K562 (cell line): Measurements from ENCODE around the gene MRNIP. TPM values are rescaled to one million over a fixed set of nuclear protein-coding genes. Genes with fewer than 3 reads are reported as not detected.

ENCODE experiments used
- ATAC-seq: fragments of 200-7000 bp; cut with Tn5 transposase; 3 replicates; pipeline ENCODE4 v1.9.1; 2020; ENCODE audit warnings: moderate library complexity
- BruUV-seq: library from RNA; stranded (reverse); fragments of 400-500 nt; replicated peaks from 2 replicates; lab custom pipeline; 2021; lab: Mats Ljungman, UMichigan
- CTCF ChIA-PET: fragments of 300-600 bp; formaldehyde crosslinking; extraction: SDS; loops from one replicate; lab custom pipeline; 2021; ENCODE audit warnings: low intra/inter-chr PET ratio; lab: Yijun Ruan, JAX
- POLR2A ChIA-PET: fragments of 300-600, 350-650 bp; sonication (Branson Sonifier 250); formaldehyde crosslinking; extraction: SDS; loops from one replicate; lab custom pipeline; 2021; ENCODE audit warnings: antibody characterized with exemption, inconsistent platforms; lab: Yijun Ruan, JAX
- DNase-seq, 4 experiments: peaks; one replicate each; pipeline versions ENCODE4 v3.0.0 to v3.0.0-alpha.2; 2011 to 2018; ENCODE audit warnings: low spot score in 3 of 4, mixed read lengths in 3 of 4; ENCODE audit errors: extremely low read depth in 1 of 4
- FAIRE-seq: peaks from 2 replicates; lab custom pipeline; 2011; peaks lifted over from hg19 to GRCh38; lab: Jason Lieb, UNC
- H2AFZ ChIP-seq: 2 replicates; pipeline ENCODE4 v1.6.0; 2011; ENCODE audit warnings: low read depth, low read length, control low read depth, inconsistent platforms
- H3K27ac ChIP-seq: fragments of 200-600 bp; 3 replicates; pipeline ENCODE4 v1.8.0; 2011; ENCODE audit warnings: low read depth, mild to moderate bottlenecking, control low read depth, inconsistent platforms, low read length, moderate library complexity, mixed read lengths; ENCODE audit errors: extremely low read depth
- H3K27me3 ChIP-seq, 2 experiments: fragments of 300-600 bp in 1 of 2; 2 replicates in 1 of 2; 3 replicates in 1 of 2; pipeline versions ENCODE4 v1.6.0 to v1.8.0; 2011; ENCODE audit warnings: inconsistent platforms in 2 of 2, low read length in 2 of 2, mild to moderate bottlenecking in 1 of 2, mixed read lengths in 1 of 2, moderate library complexity in 1 of 2; ENCODE audit not compliant: control insufficient read depth in 2 of 2, insufficient read depth in 2 of 2
- H3K36me3 ChIP-seq: fragments of 300-600 bp; 3 replicates; pipeline ENCODE4 v1.8.0; 2011; ENCODE audit warnings: mild to moderate bottlenecking, low read length, inconsistent platforms; ENCODE audit not compliant: control insufficient read depth, insufficient read depth
- H3K4me1 ChIP-seq, 2 experiments: fragments of 200-600 bp in 1 of 2; replicated peaks in 1 of 2; 2 replicates in 1 of 2; 3 replicates in 1 of 2; pipeline versions ENCODE4 v1.5.1 to v1.8.0; 2011; ENCODE audit warnings: inconsistent platforms in 2 of 2, low read length in 2 of 2, mild to moderate bottlenecking in 1 of 2, mixed read lengths in 1 of 2, moderate library complexity in 1 of 2; ENCODE audit not compliant: control insufficient read depth in 2 of 2, insufficient read depth in 2 of 2
- H3K4me2 ChIP-seq: 2 replicates; pipeline ENCODE4 v1.6.1; 2011; ENCODE audit warnings: low read length, control low read depth, inconsistent platforms, mixed read lengths; ENCODE audit not compliant: insufficient read depth
- H3K4me3 ChIP-seq: fragments of 200-600 bp; sonication (generic), shearing (Covaris generic); 2 replicates; pipeline ENCODE4 v1.5.1; 2016; ENCODE audit warnings: control low read depth, inconsistent platforms
- H3K79me2 ChIP-seq: fragments of 200-600 bp; 3 replicates; pipeline ENCODE4 v1.8.0; 2011; ENCODE audit warnings: low read length, inconsistent platforms; ENCODE audit not compliant: control insufficient read depth, insufficient read depth
- H3K9ac ChIP-seq, 2 experiments: 2 replicates each; pipeline versions ENCODE4 v1.6.0 to v1.6.1; 2011; ENCODE audit warnings: low read depth in 2 of 2, low read length in 2 of 2, control low read depth in 1 of 2, inconsistent platforms in 1 of 2, mild to moderate bottlenecking in 1 of 2, mixed read lengths in 1 of 2; ENCODE audit not compliant: insufficient read depth in 1 of 2
- H3K9me1 ChIP-seq: one replicate; pipeline ENCODE4 v1.6.0; 2011; ENCODE audit warnings: inconsistent platforms, mild to moderate bottlenecking, low read length, moderate library complexity; ENCODE audit not compliant: control insufficient read depth, insufficient read depth
- H3K9me3 ChIP-seq: replicated peaks from 2 replicates; pipeline ENCODE4 v1.5.1; 2011; ENCODE audit warnings: low read depth, low read length, inconsistent platforms; ENCODE audit not compliant: control insufficient read depth, insufficient read depth
- H4K20me1 ChIP-seq: replicated peaks from 2 replicates; pipeline ENCODE4 v1.6.1; 2011; ENCODE audit warnings: low read length, inconsistent platforms, mixed read lengths; ENCODE audit not compliant: control insufficient read depth, insufficient read depth
- ADNP ChIP-seq: fragments of 200-800 bp; sonication (Bioruptor generic); IDR thresholded peaks from 2 replicates; pipeline ENCODE4 v1.6.1; 2016; ENCODE audit warnings: missing genetic modification characterization, missing compliant biosample characterization
- DEAF1 ChIP-seq: fragments of 450-650 bp; formaldehyde crosslinking; IDR thresholded peaks from 2 replicates; pipeline ENCODE4 v1.4.0; 2020; ENCODE audit warnings: mild to moderate bottlenecking, moderate library complexity
- EP400 ChIP-seq: fragments of 450-650 bp; IDR thresholded peaks from 2 replicates; pipeline ENCODE4 v1.6.1; 2017; ENCODE audit warnings: antibody characterized with exemption, mild to moderate bottlenecking, moderate library complexity
- HSF4 ChIP-seq: fragments of 250-450 bp; sonication (Bioruptor Pico); IDR thresholded peaks from 2 replicates; pipeline ENCODE4 v2.1.2; 2022; ENCODE audit warnings: mild to moderate bottlenecking, moderate library complexity, borderline replicate concordance
- KLF16 ChIP-seq: IDR thresholded peaks from 2 replicates; pipeline ENCODE4 v1.6.1; 2016; ENCODE audit warnings: antibody characterized with exemption
- L3MBTL2 ChIP-seq: fragments of 450-650 bp; IDR thresholded peaks from 2 replicates; pipeline ENCODE4 v1.6.1; 2016; ENCODE audit warnings: mild to moderate bottlenecking, moderate library complexity
- MEF2D ChIP-seq: conservative IDR thresholded peaks from 2 replicates; pipeline ENCODE4 v1.6.1; 2016; ENCODE audit warnings: low read depth, missing genetic modification characterization, missing compliant biosample characterization
- NFYB ChIP-seq: IDR thresholded peaks from 2 replicates; pipeline ENCODE4 v1.6.1; 2011; ENCODE audit warnings: mild to moderate bottlenecking, moderate library complexity; ENCODE audit not compliant: insufficient read length; ENCODE audit errors: extremely low read depth
- PBX2 ChIP-seq, 2 experiments: IDR thresholded peaks in 1 of 2; conservative IDR thresholded peaks in 1 of 2; 2 replicates each; pipeline ENCODE4 v1.6.1; 2016; ENCODE audit warnings: low read depth in 2 of 2, mild to moderate bottlenecking in 1 of 2, missing compliant biosample characterization in 1 of 2, missing genetic modification characterization in 1 of 2, moderate library complexity in 1 of 2
- POLR2AphosphoS5 ChIP-seq: IDR thresholded peaks from 2 replicates; pipeline ENCODE4 v1.6.1; 2011; ENCODE audit warnings: mild to moderate bottlenecking, low read depth, low read length, moderate library complexity; ENCODE audit not compliant: control insufficient read depth, insufficient read depth
- SRSF1 ChIP-seq: fragments of 200-400 bp; formaldehyde crosslinking; IDR thresholded peaks from 2 replicates; pipeline ENCODE4 v1.6.1; 2017; ENCODE audit warnings: mild to moderate bottlenecking, low read depth, low read length, moderate library complexity
- TEAD4 ChIP-seq, 2 experiments: sonication (generic) in 1 of 2; formaldehyde crosslinking in 1 of 2; IDR thresholded peaks; 2 replicates each; pipeline versions ENCODE4 v1.6.1 to v1.8.0; 2012 to 2022; ENCODE audit warnings: borderline replicate concordance in 1 of 2, inconsistent platforms in 1 of 2, low read length in 1 of 2, mild to moderate bottlenecking in 1 of 2, missing genetic modification reagents in 1 of 2
- XRCC3 ChIP-seq: fragments of 450-650 bp; IDR thresholded peaks from 2 replicates; pipeline ENCODE4 v1.6.1; 2017; ENCODE audit warnings: mild to moderate bottlenecking, moderate library complexity
- ZFP36 ChIP-seq: fragments of 150-350 bp; IDR thresholded peaks from 2 replicates; pipeline ENCODE4 v1.6.1; 2018; ENCODE audit warnings: low read length, low read depth; ENCODE audit not compliant: partially characterized antibody
- ZNF12 ChIP-seq: sonication (generic); formaldehyde crosslinking; IDR thresholded peaks from 2 replicates; pipeline ENCODE4 v1.4.0; 2020; ENCODE audit warnings: mild to moderate bottlenecking, missing genetic modification reagents
- ZNF23 ChIP-seq: fragments of 250-450 bp; sonication (Bioruptor Pico); IDR thresholded peaks from 2 replicates; pipeline ENCODE4 v1.4.0; 2020; ENCODE audit warnings: mild to moderate bottlenecking
- ZNF583 ChIP-seq: fragments of 250-450 bp; sonication (Bioruptor Pico); IDR thresholded peaks from 2 replicates; pipeline ENCODE4 v1.4.0; 2020
- WGBS: fragments of 100-300 bp; shearing (Covaris generic); methylation state at CpG from one replicate; pipeline ENCODE4 v1.1.6; 2016; ENCODE audit warnings: low coverage, mixed read lengths; ENCODE audit not compliant: insufficient coverage; ENCODE audit errors: missing lambda C conversion rate; 5-methylcytosine and 5-hydroxymethylcytosine counted together
- in situ Hi-C: fragments of 300-500 bp; cut with MboI; formaldehyde crosslinking; loops from 4 replicates; pipeline ENCODE4 v1.15.0; 2018; ENCODE audit warnings: inconsistent platforms, mixed read lengths
- intact Hi-C: fragments of 100-400 bp; cut with micrococcal nuclease; formaldehyde crosslinking; loops from 2 replicates; pipeline ENCODE4 v1.14.2; 2022
- polyA plus RNA-seq, 8 experiments: library from polyadenylated mRNA; depleted of rRNA in 4 of 8; stranded (reverse) in 5 of 8; unstranded in 3 of 8; fragments of >200 nt; fragmentation: Nextera tagmentation in 2 of 8; fragmentation: Illumina TruSeq in 1 of 8; extraction: Ambion mirVana in 2 of 8; extraction: Trizol in 1 of 8; gene quantifications; 2 replicates each; pipeline versions ENCODE4 v1.2.1 to v1.2.3, GENCODE V29; 2011 to 2014; ENCODE audit warnings: inconsistent platforms in 1 of 8, missing spikeins in 1 of 8
- total RNA-seq, 7 experiments: library from RNA; depleted of rRNA in 6 of 7; stranded (reverse); fragments of >200 nt in 6 of 7; fragmentation: Illumina TruSeq in 2 of 7; extraction: Trizol in 2 of 7; gene quantifications; 2 replicates each; pipeline versions ENCODE4 v1.2.1 to v1.2.3, GENCODE V29; 2011 to 2021; ENCODE audit warnings: low replicate concordance in 1 of 7

Gene MRNIP
- total and polyA plus RNA-seq, 9 of the 15 experiments (the other 6 are each of a cell fraction or from before 2014, with no cell fraction given) = 3.6 to 39.0 (median 16.8) TPM

GRCh38 chr5:179858241-179858585 is 404 bp downstream of the MRNIP start (continued):
- no peak for TF ChIP-seq ZFP36
- TF ChIP-seq NFYB = no peak
- TF ChIP-seq EP400 = no peak
- no peak for TF ChIP-seq ZNF23 (CRISPR knock-in tag)
- no peak for TF ChIP-seq ADNP (tag)

GRCh38 chr5:179854356-179854755 is 4.3 kb downstream of the MRNIP start:
- Histone ChIP-seq H3K4me1 (peaks cover 2 to 14% of the 10 kb centered on the region in 2 experiments; a peak in 3 of 5 replicates), H3K27ac (no peak overlapping the region), H3K36me3 (peaks cover 37% of the 10 kb centered on the region), H3K79me2 (peaks cover 19% of the 10 kb centered on the region), H3K9me1 (no peaks in the 10 kb centered on the region), H3K4me3 (no peak overlapping the region), H2AFZ (no peak overlapping the region), H3K27me3 (no peaks in the 10 kb centered on the region), H3K9ac (no peak overlapping the region), H3K4me2 (no peak overlapping the region), H4K20me1 (no peaks in the 10 kb centered on the region), H3K9me3 (no peaks in the 10 kb centered on the region)
- ATAC-seq (no peak), DNase-seq (no peak), FAIRE-seq (no peak)
- 92% methylated on average over 8 of the region's 8 CpGs for WGBS
- intact Hi-C loops = no loop called here
- TF ChIP-seq DEAF1 (CRISPR knock-in tag) = no peak
- TF ChIP-seq POLR2AphosphoS5 = no peak
- TF ChIP-seq MEF2D (tag) = no peak
- no peak for TF ChIP-seq PBX2 (CRISPR knock-in tag; IDR thresholded peaks at IDR 0.05; ENCODE audit: low read depth)
- TF ChIP-seq PBX2 (tag; conservative IDR thresholded peaks at IDR 0.05; ENCODE audit: low read depth) = no peak
- TF ChIP-seq ZNF583 (CRISPR knock-in tag) = no peak
- no peak for TF ChIP-seq XRCC3
- TF ChIP-seq ZNF12 = no peak
- no peak for TF ChIP-seq KLF16
- TF ChIP-seq L3MBTL2 = no peak
- TF ChIP-seq SRSF1 = no peak
- TF ChIP-seq HSF4 (CRISPR knock-in tag) = no peak
- TF ChIP-seq TEAD4 (IDR thresholded peaks at IDR 0.05; ENCODE audit: low read length) = no peak
- TF ChIP-seq TEAD4 (CRISPR knock-in tag; IDR thresholded peaks at IDR 0.05; ENCODE audit: borderline replicate concordance) = no peak
- in situ Hi-C loops = no loop called here
- CTCF ChIA-PET = no interaction called here
- BruUV-seq = no TSS peak
- POLR2A ChIA-PET = no interaction called here
